ENCODE data around the gene PRODH2.

Gene PRODH2

GRCh38 chr19:35812220-35813042, at the start of gene PRODH2:
TSS of gene PRODH2 (minus strand) at chr19:35812845. CDS start at chr19:35812805, 40 bp downstream.
- DNase-seq (ENCODE audit: low read depth in 2 of 2) = no peak

DNA sequence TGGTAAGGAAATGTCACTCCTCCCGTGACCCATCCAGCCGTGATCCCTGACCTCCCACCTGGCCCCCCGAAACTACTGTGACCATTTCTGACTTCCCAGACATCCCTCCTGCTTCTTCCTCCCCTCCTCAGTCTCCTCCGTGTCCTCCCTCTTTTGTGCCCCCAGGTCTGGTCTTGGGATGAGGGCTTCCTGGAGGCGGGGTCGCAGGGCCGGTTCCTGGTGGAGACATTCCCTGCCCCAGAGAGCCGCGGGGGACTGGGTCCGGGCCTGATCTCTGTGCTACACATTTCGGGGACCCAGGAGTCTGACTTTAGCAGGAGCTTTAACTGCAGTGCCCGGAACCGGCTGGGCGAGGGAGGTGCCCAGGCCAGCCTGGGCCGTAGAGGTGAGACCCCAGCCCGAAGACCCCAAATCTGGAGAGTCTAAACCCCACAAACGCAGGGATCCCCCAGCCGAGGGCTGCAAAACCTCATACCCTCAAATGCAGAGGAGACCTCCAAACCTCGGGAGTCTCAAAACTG, 49.1 kb upstream of the PRODH2 start:
- DNase-seq (ENCODE audit: low read depth in 2 of 2) = no peak

GRCh38 chr19:35860818-35861639, 48.4 kb upstream of the PRODH2 start:
- DNase-seq (ENCODE audit: low read depth in 2 of 2) = no peak

DNA sequence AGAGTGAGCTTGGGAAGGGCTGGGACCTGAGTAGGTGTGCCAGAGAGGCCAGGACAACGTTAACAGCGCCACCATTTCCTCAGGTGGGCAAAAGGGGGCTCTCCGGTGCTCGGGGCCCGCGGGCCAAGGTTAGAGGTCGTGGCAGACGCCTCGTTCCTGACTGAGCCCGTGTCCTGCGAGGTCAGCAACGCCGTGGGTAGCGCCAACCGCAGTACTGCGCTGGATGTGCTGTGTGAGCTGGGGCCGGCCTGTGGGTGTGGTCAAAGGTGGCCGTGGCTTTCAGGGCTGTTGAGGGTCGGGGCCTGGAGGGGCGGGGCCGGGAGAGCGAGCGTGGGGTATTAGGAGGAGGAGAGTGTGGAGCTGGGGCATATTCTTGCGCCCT, 47.8 kb upstream of the PRODH2 start:
- DNase-seq (ENCODE audit: low read depth in 2 of 2) = no peak

DNA sequence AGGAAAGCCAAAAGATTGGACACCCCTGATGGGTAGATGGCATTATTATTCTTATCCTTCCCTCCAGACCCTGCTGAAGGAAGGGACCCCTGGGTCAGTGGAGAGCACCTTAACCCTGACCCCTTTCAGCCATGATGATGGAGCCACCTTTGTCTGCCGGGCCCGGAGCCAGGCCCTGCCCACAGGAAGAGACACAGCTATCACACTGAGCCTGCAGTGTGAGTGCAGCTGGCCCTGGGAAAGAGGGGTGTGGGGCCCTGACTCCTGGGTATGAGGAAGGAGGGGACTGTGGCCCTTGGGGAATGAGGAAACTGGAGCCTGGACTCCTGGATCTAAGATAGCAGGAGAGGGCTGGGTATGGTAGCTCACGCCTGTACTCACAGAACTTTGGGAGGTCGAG, 46.8 kb upstream of the PRODH2 start:
- DNase-seq (ENCODE audit: low read depth in 2 of 2) = no peak

DNA sequence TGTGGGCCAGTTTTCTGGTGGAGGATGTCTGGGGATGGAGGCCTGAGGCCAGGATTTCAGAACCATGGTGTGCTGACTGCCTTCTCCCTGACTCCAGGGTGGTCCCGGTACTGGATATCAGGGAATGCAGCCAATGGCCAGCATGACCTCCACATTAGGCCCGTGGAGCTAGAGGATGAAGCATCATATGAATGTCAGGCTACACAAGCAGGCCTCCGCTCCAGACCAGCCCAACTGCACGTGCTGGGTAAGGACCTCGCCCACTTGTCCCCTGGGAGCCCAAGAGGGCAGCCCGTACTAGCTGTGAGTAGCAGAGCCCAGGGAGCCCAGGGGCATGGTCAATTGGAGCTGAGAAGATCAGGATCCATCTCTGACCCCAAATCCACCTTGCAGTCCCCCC, 45.7 kb upstream of the PRODH2 start:
- no peak for DNase-seq (ENCODE audit: low read depth in 2 of 2)

- no peak for DNase-seq (ENCODE audit: low read depth in 2 of 2)
These were observed 44.0 kb upstream of the PRODH2 start, which contains the start of gene KIRREL2 for GRCh38 chr19:35856546-35857149. TSS of gene KIRREL2 (plus strand) at chr19:35856911. CDS start at chr19:35857120, 209 bp downstream.

GRCh38 chr19:35853038-35853756, 40.6 kb upstream of the PRODH2 start:
- DNase-seq (ENCODE audit: low read depth in 2 of 2) = no peak

DNA sequence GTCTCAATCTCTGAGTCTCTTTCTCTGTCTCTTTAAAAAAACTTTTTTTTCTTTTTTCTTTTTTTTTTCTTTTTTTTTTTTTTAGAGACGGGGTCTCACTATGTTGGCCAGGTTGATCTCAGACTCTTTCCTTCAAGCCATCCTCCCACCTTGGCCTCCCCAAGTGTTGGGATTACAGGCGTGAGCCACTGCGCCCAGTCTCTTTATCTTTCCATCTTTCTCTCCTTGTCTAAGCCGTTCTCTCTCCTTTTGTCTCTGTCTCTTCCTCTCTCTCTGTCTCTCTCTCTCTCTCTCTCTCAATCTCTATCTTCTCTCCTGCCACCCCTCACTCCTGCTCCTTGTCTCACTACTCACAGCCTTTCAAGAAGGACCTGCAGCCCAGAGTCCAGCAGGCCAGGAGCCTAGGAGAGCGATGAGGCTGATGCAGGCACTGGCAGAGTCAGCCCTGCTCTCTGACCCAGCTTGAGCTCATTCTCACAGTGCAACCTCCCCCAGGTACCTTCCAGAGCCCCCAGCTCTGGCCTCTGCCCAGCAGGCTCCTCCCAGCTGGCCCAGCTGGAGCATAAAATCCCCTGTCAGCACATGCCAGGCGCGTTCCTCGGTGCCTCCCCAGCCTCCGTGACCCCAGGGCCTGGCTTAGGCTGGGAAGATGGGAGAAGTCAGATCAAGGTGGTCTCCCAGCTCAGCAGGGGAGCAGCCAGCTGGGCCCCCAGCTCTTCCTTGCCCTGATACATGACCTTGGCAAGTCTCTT, 39.6 kb upstream of the PRODH2 start, which contains the start of gene NPHS1:
Gene NPHS1, minus strand, starts transcription at position 476 of the 752 bp plus-strand sequence. CDS start 667 bp downstream, outside the sequence.
- DNase-seq (ENCODE audit: low read depth in 2 of 2) = no peak

GRCh38 chr19:35851213-35852028, 38.8 kb upstream of the PRODH2 start:
- no peak for DNase-seq (ENCODE audit: low read depth in 2 of 2)

GRCh38 chr19:35848919-35849505, 36.4 kb upstream of the PRODH2 start:
- DNase-seq (ENCODE audit: low read depth in 2 of 2) = no peak

- no peak for DNase-seq (ENCODE audit: low read depth in 2 of 2)
These were observed 35.8 kb upstream of the PRODH2 start for GRCh38 chr19:35848486-35848885.

GRCh38 chr19:35847911-35848310, 35.3 kb upstream of the PRODH2 start:
- DNase-seq (ENCODE audit: low read depth in 2 of 2) = no peak

GRCh38 chr19:35846038-35846668, 33.5 kb upstream of the PRODH2 start:
- DNase-seq (ENCODE audit: low read depth in 2 of 2) = no peak

GRCh38 chr19:35845215-35846037, 32.8 kb upstream of the PRODH2 start:
- DNase-seq (ENCODE audit: low read depth in 2 of 2) = no peak

DNA sequence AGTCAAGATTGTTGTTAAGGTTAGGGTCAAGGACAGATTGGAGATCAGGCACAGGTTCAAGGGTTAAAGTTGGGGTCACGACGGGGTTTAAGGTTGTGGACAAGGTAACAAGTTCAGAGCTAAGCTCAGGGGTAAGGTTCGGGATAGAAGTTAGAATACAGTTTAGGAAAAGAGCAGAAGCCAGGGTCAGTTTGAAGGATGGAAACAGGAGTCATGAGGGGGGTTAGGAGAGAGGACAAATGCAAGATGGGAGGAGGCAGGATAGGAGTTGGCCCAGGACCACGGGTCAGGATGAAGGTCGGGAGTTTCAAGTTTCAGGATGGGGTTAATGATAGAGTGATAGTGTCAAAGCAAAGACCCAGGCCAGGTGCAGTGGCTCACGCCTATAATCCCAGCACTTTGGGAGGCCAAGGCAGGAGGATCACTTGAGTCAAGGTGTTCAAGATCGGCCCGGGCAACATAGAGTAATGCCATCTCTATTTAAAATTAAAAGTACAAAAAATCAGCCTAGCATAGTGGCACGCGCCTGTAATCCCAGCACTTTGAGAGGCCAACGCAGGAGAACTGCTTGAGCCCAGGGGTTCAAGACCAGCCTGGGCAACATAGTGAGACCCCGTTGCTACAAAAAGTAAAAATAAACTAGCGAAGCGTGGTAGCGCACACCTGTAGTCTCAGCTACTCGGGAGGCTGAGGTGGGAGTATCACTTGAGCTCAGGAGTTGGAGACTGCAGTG, 32.0 kb upstream of the PRODH2 start:
- DNase-seq (ENCODE audit: low read depth in 2 of 2) = no peak
